HG03135 (cell line): ENCODE data around the gene KIAA0825.
"Not testable (repeated sequence)": the region's sequence is repeated elsewhere in the genome, so short reads cannot be mapped to it uniquely, and the experiment has no call there.

Experiments
- ATAC-seq: cut with Tn5 transposase; IDR thresholded peaks from one replicate; pipeline ENCODE4 v1.9.1; 2021; ENCODE audit warnings: mild to moderate bottlenecking, moderate library complexity; ENCODE audit not compliant: unreplicated experiment

KIAA0825 gene

GRCh38 chr5:94376672-94377345, 241.6 kb downstream of the KIAA0825 start:
- no peak for ATAC-seq

- ATAC-seq = no peak
Measured at GRCh38 chr5:94375801-94376200, 242.6 kb downstream of the KIAA0825 start.

GRCh38 chr5:94374336-94374735, 244.1 kb downstream of the KIAA0825 start:
- ATAC-seq = no peak

GRCh38 chr5:94367900-94368299, 250.5 kb downstream of the KIAA0825 start:
- ATAC-seq = no peak

- ATAC-seq = no peak
Measured at GRCh38 chr5:94366811-94367210, 251.6 kb downstream of the KIAA0825 start.

- no peak for ATAC-seq
Measured at GRCh38 chr5:94362857-94363256, 255.5 kb downstream of the KIAA0825 start.

- ATAC-seq = no peak
Measured at GRCh38 chr5:94361832-94362796, 256.3 kb downstream of the KIAA0825 start.

- ATAC-seq = no peak
Measured at GRCh38 chr5:94361161-94361560, 257.2 kb downstream of the KIAA0825 start.

GRCh38 chr5:94360382-94361130, 257.8 kb downstream of the KIAA0825 start:
- ATAC-seq = no peak

GRCh38 chr5:94359880-94360279, 258.5 kb downstream of the KIAA0825 start:
- no peak for ATAC-seq

GRCh38 chr5:94355811-94356210, 262.6 kb downstream of the KIAA0825 start:
- no peak for ATAC-seq

GRCh38 chr5:94354837-94355485, 263.4 kb downstream of the KIAA0825 start:
- ATAC-seq = not testable (repeated sequence)

- no peak for ATAC-seq
Measured at GRCh38 chr5:94353605-94354004, 264.8 kb downstream of the KIAA0825 start.

GRCh38 chr5:94347130-94347529, 271.3 kb downstream of the KIAA0825 start:
- ATAC-seq = no peak

- no peak for ATAC-seq
Measured at GRCh38 chr5:94345257-94345656, 273.1 kb downstream of the KIAA0825 start.

- ATAC-seq = no peak
Measured at GRCh38 chr5:94337617-94338016, 280.8 kb downstream of the KIAA0825 start.

- ATAC-seq = no peak
Measured at GRCh38 chr5:94335936-94336335, 282.5 kb downstream of the KIAA0825 start.

- no peak for ATAC-seq
Measured at GRCh38 chr5:94329115-94329514, 289.3 kb downstream of the KIAA0825 start.

GRCh38 chr5:94326586-94326985, 291.8 kb downstream of the KIAA0825 start:
- ATAC-seq = no peak

GRCh38 chr5:94316916-94317838, 301.2 kb downstream of the KIAA0825 start:
- ATAC-seq = no peak
